ENCODE results near the gene BPTF.
"Not testable (repeated sequence)": the region's sequence is repeated elsewhere in the genome, so short reads cannot be mapped to it uniquely, and the experiment has no call there.

BPTF gene

DNA sequence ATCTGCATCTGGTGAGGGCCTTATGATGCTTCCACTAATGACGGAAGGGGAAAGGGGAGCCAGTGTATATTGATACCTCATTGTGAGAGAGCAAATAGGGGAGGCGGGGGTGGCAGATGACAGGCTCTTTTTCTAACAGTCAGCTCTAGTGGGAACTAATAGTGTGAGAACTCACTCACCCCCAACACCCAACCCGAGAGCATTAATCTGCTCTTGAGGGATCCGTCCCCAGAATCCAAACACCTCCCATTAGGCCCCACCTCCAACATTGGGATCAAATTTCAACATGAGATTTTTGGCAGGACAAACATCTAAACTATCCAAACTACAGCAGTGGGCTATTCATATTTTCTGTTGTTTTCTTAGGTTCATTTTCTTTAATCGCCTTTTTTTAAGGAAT, 54.4 kb downstream of the BPTF start:
- no peak for DNase-seq (ENCODE audit: low read depth, low spot score)

DNA sequence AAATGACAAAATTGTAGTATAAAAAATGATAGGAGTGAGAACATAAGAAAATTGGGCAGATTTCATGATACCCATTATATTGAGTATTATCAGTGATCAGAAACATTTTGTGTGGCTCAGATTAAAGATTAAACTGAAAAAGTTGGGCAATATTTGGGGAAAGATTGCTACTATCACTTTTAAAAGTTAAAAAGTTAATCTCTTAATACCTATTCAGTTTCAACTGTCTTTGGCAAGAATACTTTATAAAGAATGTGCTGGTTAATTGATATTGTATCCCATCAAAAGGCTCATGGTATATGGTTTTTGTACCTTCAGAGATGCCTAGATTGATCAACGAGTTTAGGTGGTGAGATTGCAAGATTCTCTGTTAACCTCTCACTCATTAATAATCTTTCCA, 55.8 kb downstream of the BPTF start:
- no peak for DNase-seq (ENCODE audit: low read depth, low spot score)

DNA sequence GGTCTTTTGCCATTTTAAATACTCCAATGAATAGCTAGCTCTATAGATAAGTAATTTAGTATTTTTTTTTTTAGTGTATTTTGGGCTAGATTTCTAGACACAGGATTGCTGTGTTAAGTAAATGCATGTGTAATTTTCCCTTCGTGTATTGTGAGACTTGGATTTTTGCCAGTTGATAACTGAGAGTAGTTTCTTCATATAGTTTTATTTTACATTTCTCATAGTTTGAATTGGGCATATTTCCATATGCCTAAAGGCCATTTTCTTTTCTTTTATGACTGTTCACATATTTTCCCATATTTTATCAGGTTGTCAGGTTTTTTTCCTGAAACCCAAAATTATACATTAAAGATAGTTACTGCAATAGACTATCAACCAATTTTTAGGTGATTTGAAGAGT, 59.4 kb downstream of the BPTF start:
- no peak for DNase-seq (ENCODE audit: low read depth, low spot score)

GRCh38 chr17:67891481-67892119, 66.3 kb downstream of the BPTF start:
- DNase-seq (ENCODE audit: low read depth, low spot score): no peak

GRCh38 chr17:67902511-67903231, 77.4 kb downstream of the BPTF start:
- DNase-seq (ENCODE audit: low read depth, low spot score): peak; percentile 5

DNA sequence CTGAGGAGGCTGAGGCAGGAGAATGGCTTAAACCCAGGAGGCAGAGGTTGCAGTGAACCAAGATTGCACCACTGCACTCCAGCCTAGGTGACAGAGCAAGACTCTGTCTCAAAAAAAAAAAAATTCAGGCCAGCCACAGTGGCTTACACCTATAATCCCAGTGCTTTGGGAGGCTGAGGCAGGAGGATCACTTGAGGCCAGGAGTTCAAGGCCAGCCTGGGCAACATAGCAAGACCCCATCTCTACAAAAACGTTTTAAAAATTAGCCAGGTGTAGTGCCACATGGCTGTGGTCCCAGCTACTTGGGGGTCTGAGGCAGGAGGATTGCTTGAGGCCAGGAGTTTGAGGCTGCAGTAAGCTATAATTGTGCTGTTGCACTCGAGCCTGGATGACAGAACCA, 80.0 kb downstream of the BPTF start:
- DNase-seq (ENCODE audit: low read depth, low spot score): not testable (repeated sequence)

DNA sequence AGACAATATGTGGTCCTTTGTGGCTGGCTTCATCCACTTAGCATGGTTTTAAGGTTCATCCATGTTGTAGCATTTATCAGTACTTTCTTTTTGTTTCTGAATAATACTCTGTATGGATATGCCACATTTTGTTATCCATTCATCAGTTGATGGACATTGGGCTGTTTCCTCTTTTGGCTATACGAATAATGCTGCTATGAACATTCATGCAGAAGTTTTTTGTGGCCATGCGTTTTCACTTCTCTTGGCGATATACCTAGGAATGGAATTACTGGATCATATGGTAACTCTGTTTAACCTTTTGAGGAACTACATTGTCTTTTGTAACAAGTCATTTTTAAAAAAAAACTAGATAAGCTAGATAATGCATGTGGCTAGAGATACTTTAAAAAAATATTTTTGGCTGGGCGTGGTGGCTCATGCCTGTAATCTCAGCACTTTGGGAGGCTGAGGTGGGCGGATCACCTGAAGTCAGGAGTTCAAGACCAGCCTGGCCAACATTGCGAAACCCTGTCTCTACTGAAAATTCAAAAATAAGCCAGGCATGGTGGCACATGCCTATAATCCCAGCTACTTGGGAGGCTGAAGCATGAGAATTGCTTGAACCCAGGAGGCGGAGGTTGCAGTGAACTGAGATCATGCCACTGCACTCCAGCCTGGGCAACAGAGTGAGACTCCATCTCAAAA, 85.0 kb downstream of the BPTF start:
- not testable (repeated sequence) for DNase-seq (ENCODE audit: low read depth, low spot score)

DNA sequence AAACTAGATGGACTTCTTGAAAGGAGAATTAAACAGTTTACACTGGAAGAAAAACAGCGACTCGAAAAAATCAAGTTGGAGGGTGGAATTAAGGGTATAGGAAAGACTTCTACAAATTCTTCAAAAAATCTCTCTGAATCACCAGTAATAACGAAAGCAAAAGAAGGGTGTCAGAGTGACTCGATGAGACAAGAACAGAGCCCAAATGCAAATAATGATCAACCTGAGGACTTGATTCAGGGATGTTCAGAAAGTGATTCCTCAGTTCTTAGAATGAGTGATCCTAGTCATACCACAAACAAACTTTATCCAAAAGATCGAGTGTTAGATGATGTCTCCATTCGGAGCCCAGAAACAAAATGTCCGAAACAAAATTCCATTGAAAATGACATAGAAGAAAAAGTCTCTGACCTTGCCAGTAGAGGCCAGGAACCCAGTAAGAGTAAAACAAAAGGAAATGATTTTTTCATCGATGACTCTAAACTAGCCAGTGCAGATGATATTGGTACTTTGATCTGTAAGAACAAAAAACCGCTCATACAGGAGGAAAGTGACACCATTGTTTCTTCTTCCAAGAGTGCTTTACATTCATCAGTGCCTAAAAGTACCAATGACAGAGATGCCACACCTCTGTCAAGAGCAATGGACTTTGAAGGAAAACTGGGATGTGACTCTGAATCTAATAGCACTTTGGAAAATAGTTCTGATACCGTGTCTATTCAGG, 85.9 kb downstream of the BPTF start:
- no peak for DNase-seq (ENCODE audit: low read depth, low spot score)

DNA sequence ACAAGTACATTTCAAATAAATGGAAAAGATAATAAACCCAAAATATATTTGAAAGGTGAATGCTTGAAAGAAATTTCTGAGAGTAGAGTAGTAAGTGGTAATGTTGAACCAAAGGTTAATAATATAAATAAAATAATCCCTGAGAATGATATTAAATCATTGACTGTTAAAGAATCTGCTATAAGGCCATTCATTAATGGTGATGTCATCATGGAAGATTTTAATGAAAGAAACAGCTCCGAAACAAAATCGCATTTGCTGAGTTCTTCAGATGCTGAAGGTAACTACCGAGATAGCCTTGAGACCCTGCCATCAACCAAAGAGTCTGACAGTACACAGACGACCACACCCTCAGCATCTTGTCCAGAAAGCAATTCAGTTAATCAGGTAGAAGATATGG, 86.8 kb downstream of the BPTF start:
- no peak for DNase-seq (ENCODE audit: low read depth, low spot score)

GRCh38 chr17:67912656-67913055, 87.4 kb downstream of the BPTF start:
- no peak for DNase-seq (ENCODE audit: low read depth, low spot score)

DNA sequence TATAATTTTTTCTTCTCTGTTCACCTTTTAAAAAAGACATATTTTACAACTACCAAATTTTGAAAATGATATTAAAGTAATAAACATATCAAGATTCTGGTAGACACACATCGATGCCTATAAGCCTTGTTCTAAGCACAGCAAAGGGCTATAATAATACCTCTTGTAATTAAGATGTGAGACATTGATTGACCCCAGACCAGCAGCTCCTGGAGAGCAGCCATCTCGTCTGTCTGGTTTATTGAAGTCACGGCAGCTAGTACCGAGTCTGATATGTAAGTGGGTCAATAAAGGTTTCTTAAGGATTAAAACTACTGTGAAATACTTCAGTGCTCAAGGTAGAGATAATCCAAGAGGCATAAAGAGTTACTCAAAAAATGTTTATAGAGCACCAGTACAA, 94.9 kb downstream of the BPTF start:
- no peak for DNase-seq (ENCODE audit: low read depth, low spot score)

DNA sequence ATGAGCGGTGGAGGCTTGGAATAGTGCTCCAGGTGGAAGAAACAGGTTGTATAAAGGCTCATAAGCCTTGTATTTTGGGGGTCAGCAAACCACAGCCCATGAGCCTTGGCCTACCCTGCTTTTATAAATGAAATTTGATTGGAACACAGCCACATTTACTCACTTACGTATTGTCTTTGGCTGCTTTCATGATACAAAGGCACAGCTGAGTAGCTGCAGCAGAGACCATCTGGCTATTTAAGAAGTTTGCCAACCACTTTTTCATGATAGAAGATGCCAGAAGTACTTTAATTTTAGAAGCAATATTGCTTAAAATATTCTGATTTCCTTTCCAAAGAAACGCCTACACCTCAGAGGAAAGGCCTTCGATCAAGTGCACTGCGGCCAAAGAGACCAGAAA, 97.2 kb downstream of the BPTF start:
- no peak for DNase-seq (ENCODE audit: low read depth, low spot score)

GRCh38 chr17:67928842-67929241, 103.5 kb downstream of the BPTF start:
- DNase-seq (ENCODE audit: low read depth, low spot score): not testable (repeated sequence)

DNA sequence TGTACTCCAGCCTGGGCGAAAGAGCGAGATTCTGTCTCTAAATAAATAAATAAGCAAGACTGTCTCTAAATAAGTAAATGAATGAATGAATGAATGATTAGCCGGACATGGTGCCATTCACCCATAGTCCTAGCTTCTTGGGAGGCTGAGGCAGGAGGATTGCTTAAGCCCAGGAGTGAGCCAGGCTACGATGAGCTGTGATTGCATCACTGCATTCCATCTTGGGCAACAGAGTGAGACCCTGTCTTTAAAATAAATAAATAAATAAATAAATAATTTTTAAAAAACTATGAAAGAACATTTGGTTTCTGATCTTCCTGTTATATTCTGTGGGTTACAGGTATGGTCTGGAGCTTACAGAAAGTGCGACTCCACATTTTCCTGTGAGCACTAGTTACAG, 105.9 kb downstream of the BPTF start:
- DNase-seq (ENCODE audit: low read depth, low spot score): no peak

- no peak for DNase-seq (ENCODE audit: low read depth, low spot score)
These were observed 117.5 kb downstream of the BPTF start for GRCh38 chr17:67942810-67943209.

DNA sequence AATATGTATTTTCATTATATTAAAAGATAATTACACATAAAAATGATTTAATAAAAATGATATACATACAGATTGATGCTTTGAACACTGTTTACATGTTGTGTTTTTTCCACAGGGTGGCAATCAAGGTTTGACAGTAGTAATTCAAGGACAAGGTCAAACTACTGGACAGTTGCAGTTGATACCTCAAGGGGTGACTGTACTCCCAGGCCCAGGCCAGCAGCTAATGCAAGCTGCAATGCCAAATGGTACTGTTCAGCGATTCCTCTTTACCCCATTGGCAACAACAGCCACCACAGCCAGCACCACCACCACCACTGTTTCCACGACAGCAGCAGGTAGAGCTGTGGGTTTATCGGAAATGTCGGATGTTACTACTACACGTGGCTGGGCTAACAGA, 118.7 kb downstream of the BPTF start:
- no peak for DNase-seq (ENCODE audit: low read depth, low spot score)

GRCh38 chr17:67946513-67946912, 121.2 kb downstream of the BPTF start:
- no peak for DNase-seq (ENCODE audit: low read depth, low spot score)

DNA sequence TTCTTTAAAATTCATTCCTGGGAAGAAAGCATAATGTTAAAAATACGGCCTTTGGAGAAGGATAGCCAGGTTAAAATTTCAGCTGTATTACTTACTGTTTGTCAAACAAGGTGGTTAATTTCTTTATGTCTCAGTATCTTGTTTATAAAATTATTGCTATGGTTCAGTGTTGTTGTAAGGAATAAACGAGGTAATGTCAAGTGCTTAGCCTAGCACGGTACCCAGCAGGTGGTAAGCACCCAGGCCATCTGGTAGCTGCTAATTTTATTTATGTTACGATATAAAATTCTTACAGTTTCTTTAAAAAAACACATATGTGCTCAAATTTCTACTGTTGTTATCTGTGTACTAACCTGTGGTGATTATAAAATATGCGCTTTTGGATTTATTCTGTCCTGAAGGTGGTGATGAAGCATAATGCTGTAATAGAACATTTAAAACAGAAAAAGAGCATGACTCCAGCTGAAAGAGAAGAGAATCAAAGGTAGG, 122.1 kb downstream of the BPTF start:
- DNase-seq (ENCODE audit: low read depth, low spot score): no peak

- no peak for DNase-seq (ENCODE audit: low read depth, low spot score)
These were observed 125.6 kb downstream of the BPTF start for GRCh38 chr17:67950945-67951344.

- no peak for DNase-seq (ENCODE audit: low read depth, low spot score)
These were observed 134.2 kb downstream of the BPTF start for GRCh38 chr17:67959510-67959909.

GRCh38 chr17:67960276-67960675, 135.0 kb downstream of the BPTF start:
- DNase-seq (ENCODE audit: low read depth, low spot score): not testable (repeated sequence)

DNA sequence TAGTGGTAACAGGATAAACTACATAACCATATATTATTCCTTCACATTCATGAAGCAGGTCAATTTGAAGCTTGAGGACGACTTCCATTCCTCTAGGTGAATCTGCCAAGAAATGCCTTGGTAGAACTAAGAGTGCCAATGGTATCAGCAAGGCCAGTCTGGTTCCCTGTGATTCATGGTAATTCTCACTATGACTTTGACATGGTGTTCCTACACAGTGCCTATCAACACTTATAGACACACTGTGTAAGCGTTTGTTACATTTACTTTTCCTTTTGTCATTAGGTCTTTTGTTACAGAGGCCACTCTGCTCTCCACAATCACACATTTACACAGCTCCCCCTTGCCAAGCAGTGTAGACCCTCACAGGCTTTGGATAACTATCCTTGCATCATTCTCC, 136.9 kb downstream of the BPTF start:
- DNase-seq (ENCODE audit: low read depth, low spot score): not testable (repeated sequence)

All from ELF-1 (cell line).